Neural progenitor cell (in vitro differentiated cells): ENCODE data around the gene CCL21. TPM values are rescaled to one million over a fixed set of nuclear protein-coding genes. Genes with fewer than 3 reads are reported as not detected.

Source experiments
- DNase-seq: peaks from one replicate; pipeline ENCODE4 v3.0.0-alpha.2; 2016; ENCODE audit warnings: low spot score
- H2AFZ ChIP-seq: fragments of 200-600 bp; sonication (generic); replicated peaks from 2 replicates; pipeline ENCODE4 v1.6.1; 2016; ENCODE audit warnings: antibody characterized with exemption
- H3F3A ChIP-seq: fragments of 200-600 bp; sonication (generic); 2 replicates; pipeline ENCODE4 v1.6.1; 2016; ENCODE audit warnings: antibody characterized with exemption, low read depth
- H3K27ac ChIP-seq: fragments of 200-600 bp; sonication (generic); 2 replicates; pipeline ENCODE4 v1.5.1; 2016; ENCODE audit warnings: mild to moderate bottlenecking
- H3K27me3 ChIP-seq: fragments of 200-600 bp; sonication (generic); 2 replicates; pipeline ENCODE4 v1.6.1; 2016; ENCODE audit warnings: mild to moderate bottlenecking, moderate library complexity
- H3K36me3 ChIP-seq: fragments of 200-600 bp; sonication (generic); 2 replicates; pipeline ENCODE4 v1.5.1; 2016
- H3K4me1 ChIP-seq: fragments of 200-600 bp; sonication (generic); 2 replicates; pipeline ENCODE4 v1.6.1; 2016; ENCODE audit warnings: mixed run types
- H3K4me2 ChIP-seq: fragments of 200-600 bp; sonication (generic); 2 replicates; pipeline ENCODE4 v1.6.1; 2016
- H3K4me3 ChIP-seq: fragments of 200-600 bp; sonication (generic); 2 replicates; pipeline ENCODE4 v1.5.1; 2016
- H3K79me2 ChIP-seq: fragments of 200-600 bp; sonication (generic); 2 replicates; pipeline ENCODE4 v1.6.1; 2016; ENCODE audit warnings: low read depth
- H3K9ac ChIP-seq: fragments of 200-600 bp; sonication (generic); 2 replicates; pipeline ENCODE4 v1.6.1; 2016
- H3K9me3 ChIP-seq: fragments of 200-600 bp; sonication (generic); 2 replicates; pipeline ENCODE4 v1.5.1; 2016; ENCODE audit warnings: low read depth
- H4K20me1 ChIP-seq: fragments of 200-600 bp; sonication (generic); 2 replicates; pipeline ENCODE4 v1.6.1; 2016; ENCODE audit warnings: low read depth
- H3K27ac Mint-ChIP-seq: 3 replicates; pipeline ENCODE4 v1.8.0; 2021; ENCODE audit warnings: mixed read lengths
- H3K27me3 Mint-ChIP-seq: 2 replicates; pipeline ENCODE4 v1.8.0; 2022; ENCODE audit warnings: low read depth, mild to moderate bottlenecking, inconsistent platforms, moderate library complexity, mixed read lengths; ENCODE audit not compliant: insufficient read depth
- H3K36me3 Mint-ChIP-seq: 3 replicates; pipeline ENCODE4 v1.8.0; 2021; ENCODE audit warnings: mixed read lengths
- H3K4me1 Mint-ChIP-seq: 3 replicates; pipeline ENCODE4 v1.8.0; 2021; ENCODE audit warnings: mixed read lengths
- H3K4me3 Mint-ChIP-seq: 3 replicates; pipeline ENCODE4 v1.8.0; 2021; ENCODE audit warnings: mild to moderate bottlenecking, moderate library complexity, mixed read lengths
- H3K9me3 Mint-ChIP-seq: 3 replicates; pipeline ENCODE4 v1.8.0; 2020; ENCODE audit warnings: mixed read lengths
- CTCF ChIP-seq: fragments of 200-600 bp; sonication (generic); IDR thresholded peaks from 2 replicates; pipeline ENCODE4 v1.5.1; 2017; ENCODE audit warnings: antibody characterized with exemption, mild to moderate bottlenecking
- EZH2 ChIP-seq: fragments of 200-600 bp; sonication (generic); IDR thresholded peaks from 2 replicates; pipeline ENCODE4 v1.6.1; 2017; ENCODE audit warnings: antibody characterized with exemption, mild to moderate bottlenecking, moderate library complexity
- EZH2phosphoT487 ChIP-seq: fragments of 200-600 bp; sonication (generic); IDR thresholded peaks from 2 replicates; pipeline ENCODE4 v1.6.1; 2017; ENCODE audit warnings: antibody characterized with exemption
- total RNA-seq: library from RNA; depleted of rRNA; stranded (reverse); fragments of >200 nt; gene quantifications from 2 replicates; pipeline ENCODE4 v1.2.3, GENCODE V29; 2015; ENCODE audit warnings: low replicate concordance

The CCL21 gene
- total RNA-seq, 1 donor from 2014 or later, result not detected

- peaks cover 8% of the 10 kb centered on the region for H3K4me1 Mint-ChIP-seq
- peaks cover 19% of the 10 kb centered on the region for H3K36me3 Mint-ChIP-seq
Measured at GRCh38 chr9:34671307-34671706, 38.6 kb downstream of the CCL21 start.

GRCh38 chr9:34669809-34670562, 40.0 kb downstream of the CCL21 start:
- H3K4me1 ChIP-seq, result peaks cover 4% of the 10 kb centered on the region
- no peaks in the 10 kb centered on the region for H4K20me1 ChIP-seq
- peaks cover 4% of the 10 kb centered on the region for H3K9me3 Mint-ChIP-seq
- H3K36me3 ChIP-seq, result no peaks in the 10 kb centered on the region
- peaks cover 5% of the 10 kb centered on the region for H3K4me1 Mint-ChIP-seq
- H3K79me2 ChIP-seq, result peaks cover 17% of the 10 kb centered on the region
- no peak for TF ChIP-seq CTCF
- TF ChIP-seq EZH2, result no peak
- no peak for TF ChIP-seq EZH2phosphoT487
- H3K27me3 Mint-ChIP-seq, result peaks cover 2% of the 10 kb centered on the region
- no peak overlapping the region for H3K4me3 ChIP-seq
- H3F3A ChIP-seq, result peaks cover 6% of the 10 kb centered on the region
- no peak overlapping the region for H2AFZ ChIP-seq
- H3K9ac ChIP-seq, result no peak overlapping the region
- no peak overlapping the region for H3K27ac ChIP-seq
- no peak overlapping the region for H3K4me3 Mint-ChIP-seq
- DNase-seq, result no peak
- peaks cover 19% of the 10 kb centered on the region for H3K36me3 Mint-ChIP-seq
- H3K9me3 ChIP-seq, result no peaks in the 10 kb centered on the region
- no peak overlapping the region for H3K4me2 ChIP-seq
- H3K27ac Mint-ChIP-seq, result no peak overlapping the region
- H3K27me3 ChIP-seq, result no peaks in the 10 kb centered on the region

More at GRCh38 chr9:34671307-34671706, 38.6 kb downstream of the CCL21 start:
- peaks cover 2% of the 10 kb centered on the region for H3K27me3 Mint-ChIP-seq
- H3K27ac Mint-ChIP-seq, result no peak overlapping the region
- Histone ChIP-seq H2AFZ (no peak overlapping the region), H3F3A (no peaks in the 10 kb centered on the region), H3K4me3 (no peak overlapping the region), H3K36me3 (no peaks in the 10 kb centered on the region), H3K27me3 (no peaks in the 10 kb centered on the region), H3K4me2 (no peak overlapping the region), H3K4me1 (peaks cover 3% of the 10 kb centered on the region), H3K79me2 (peaks cover 14% of the 10 kb centered on the region), H3K9me3 (no peaks in the 10 kb centered on the region), H3K9ac (no peak overlapping the region), H3K27ac (no peak overlapping the region), H4K20me1 (no peaks in the 10 kb centered on the region)
- DNase-seq, result no peak
- H3K4me3 Mint-ChIP-seq, result no peak overlapping the region
- TF ChIP-seq CTCF, result no peak
- no peak for TF ChIP-seq EZH2
- no peak for TF ChIP-seq EZH2phosphoT487
- peaks cover 4% of the 10 kb centered on the region for H3K9me3 Mint-ChIP-seq

GRCh38 chr9:34665381-34666250, 44.3 kb downstream of the CCL21 start:
- H3K4me3 Mint-ChIP-seq, result peak overlapping the region; percentile 93
- Histone ChIP-seq H3K4me3 (peak overlapping the region; percentile 67), H3F3A (peaks cover 16% of the 10 kb centered on the region), H3K36me3 (no peaks in the 10 kb centered on the region), H3K4me2 (peak overlapping the region; percentile 89), H3K9ac (peak overlapping the region; percentile 38), H3K27ac (peak overlapping the region; percentile 85), H2AFZ (peak overlapping the region; percentile 4), H4K20me1 (peaks cover 14% of the 10 kb centered on the region), H3K9me3 (no peaks in the 10 kb centered on the region), H3K27me3 (no peaks in the 10 kb centered on the region), H3K79me2 (peaks cover 17% of the 10 kb centered on the region), H3K4me1 (peaks cover 4% of the 10 kb centered on the region)
- no peak for TF ChIP-seq EZH2phosphoT487
- TF ChIP-seq CTCF, result no peak
- TF ChIP-seq EZH2, result no peak
- no peak overlapping the region for H3K27ac Mint-ChIP-seq
- peaks cover 8% of the 10 kb centered on the region for H3K27me3 Mint-ChIP-seq
- H3K4me1 Mint-ChIP-seq, result peaks cover 10% of the 10 kb centered on the region
- H3K36me3 Mint-ChIP-seq, result peaks cover 19% of the 10 kb centered on the region
- H3K9me3 Mint-ChIP-seq, result peaks cover 4% of the 10 kb centered on the region
- DNase-seq, result peak; percentile 98
